Activated B cell treated with CpG ODN at 0.5 μM for 24 hours (primary cell): ENCODE results near the gene ZNF497. TPM values are rescaled to one million over a fixed set of nuclear protein-coding genes. Genes with fewer than 3 reads are reported as not detected.

ENCODE experiments used
- ATAC-seq: fragments of 200-7000 bp; cut with Tn5 transposase; one replicate; pipeline ENCODE4 v1.10.0; 2021; ENCODE audit warnings: low read depth, mild to moderate bottlenecking, moderate library complexity
- CTCF ChIA-PET: fragments of 350-600 bp; sonication (Branson Sonifier 250); formaldehyde crosslinking; loops from one replicate; lab custom pipeline; 2021; ENCODE audit warnings: antibody characterized with exemption; lab: Charles Lee
- POLR2A ChIA-PET: fragments of 350-600 bp; sonication (Branson Sonifier 250); formaldehyde crosslinking; loops from one replicate; lab custom pipeline; 2021; ENCODE audit warnings: antibody characterized with exemption; lab: Charles Lee
- DNase-seq: peaks from one replicate; pipeline ENCODE4 v3.0.0; 2022
- H3K27ac Mint-ChIP-seq: one replicate; pipeline ENCODE4 v1.8.0; 2020; ENCODE audit warnings: mixed read lengths
- H3K27me3 Mint-ChIP-seq: one replicate; pipeline ENCODE4 v1.8.0; 2021; ENCODE audit warnings: mixed read lengths
- H3K36me3 Mint-ChIP-seq: one replicate; pipeline ENCODE4 v1.8.0; 2021; ENCODE audit warnings: low read depth, mixed read lengths
- H3K4me1 Mint-ChIP-seq: one replicate; pipeline ENCODE4 v1.8.0; 2021; ENCODE audit warnings: mixed read lengths
- H3K4me3 Mint-ChIP-seq: one replicate; pipeline ENCODE4 v1.8.0; 2020; ENCODE audit warnings: mild to moderate bottlenecking, mixed read lengths
- H3K9me3 Mint-ChIP-seq: one replicate; pipeline ENCODE4 v1.8.0; 2020; ENCODE audit warnings: mixed read lengths
- intact Hi-C: fragments of 100-400 bp; cut with micrococcal nuclease; formaldehyde crosslinking; loops from one replicate; pipeline ENCODE4 v1.15.1; 2024
- total RNA-seq: library from RNA; stranded (reverse); gene quantifications from 2 replicates; pipeline ENCODE4 v1.2.3, GENCODE V29; 2022
- TF ChIP-seq, protein P1 (sequence below): fragments of 200-600 bp; IDR thresholded peaks from one replicate; pipeline ENCODE4 v1.8.0; 2022; ENCODE audit warnings: antibody characterized with exemption, mild to moderate bottlenecking

ZNF497 gene
- total RNA-seq, 1 donor from 2014 or later = 2.1 TPM

GRCh38 chr19:58393725-58394033, 31.1 kb upstream of the ZNF497 start:
- Mint-ChIP-seq H3K9me3 (no peaks in the 10 kb centered on the region), H3K36me3 (peaks cover 61% of the 10 kb centered on the region), H3K4me3 (no peak overlapping the region), H3K4me1 (peaks cover 21% of the 10 kb centered on the region), H3K27me3 (peaks cover 4% of the 10 kb centered on the region), H3K27ac (no peak overlapping the region)
- TF ChIP-seq, protein P1, sequence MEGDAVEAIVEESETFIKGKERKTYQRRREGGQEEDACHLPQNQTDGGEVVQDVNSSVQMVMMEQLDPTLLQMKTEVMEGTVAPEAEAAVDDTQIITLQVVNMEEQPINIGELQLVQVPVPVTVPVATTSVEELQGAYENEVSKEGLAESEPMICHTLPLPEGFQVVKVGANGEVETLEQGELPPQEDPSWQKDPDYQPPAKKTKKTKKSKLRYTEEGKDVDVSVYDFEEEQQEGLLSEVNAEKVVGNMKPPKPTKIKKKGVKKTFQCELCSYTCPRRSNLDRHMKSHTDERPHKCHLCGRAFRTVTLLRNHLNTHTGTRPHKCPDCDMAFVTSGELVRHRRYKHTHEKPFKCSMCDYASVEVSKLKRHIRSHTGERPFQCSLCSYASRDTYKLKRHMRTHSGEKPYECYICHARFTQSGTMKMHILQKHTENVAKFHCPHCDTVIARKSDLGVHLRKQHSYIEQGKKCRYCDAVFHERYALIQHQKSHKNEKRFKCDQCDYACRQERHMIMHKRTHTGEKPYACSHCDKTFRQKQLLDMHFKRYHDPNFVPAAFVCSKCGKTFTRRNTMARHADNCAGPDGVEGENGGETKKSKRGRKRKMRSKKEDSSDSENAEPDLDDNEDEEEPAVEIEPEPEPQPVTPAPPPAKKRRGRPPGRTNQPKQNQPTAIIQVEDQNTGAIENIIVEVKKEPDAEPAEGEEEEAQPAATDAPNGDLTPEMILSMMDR = no peak
- ChIA-PET CTCF (no interaction called here), POLR2A (no interaction called here)
- DNase-seq (no peak), ATAC-seq (no peak)
- intact Hi-C loops = no loop called here

- peaks cover 67% of the 10 kb centered on the region for H3K36me3 Mint-ChIP-seq
- H3K27ac Mint-ChIP-seq = no peak overlapping the region
- H3K27me3 Mint-ChIP-seq = peaks cover 4% of the 10 kb centered on the region
- TF ChIP-seq, protein P1 = no peak
- ChIA-PET CTCF (no interaction called here), POLR2A (interaction anchor here (0.6 kb wide), 1 partner anchor 181 kb away, joined by 6 read pairs; no protein-coding TSS in a partner anchor)
- DNase-seq = no peak
- no peak overlapping the region for H3K4me3 Mint-ChIP-seq
- intact Hi-C loops = no loop called here
- no peak for ATAC-seq
- H3K4me1 Mint-ChIP-seq = peaks cover 26% of the 10 kb centered on the region
- H3K9me3 Mint-ChIP-seq = no peaks in the 10 kb centered on the region
These were observed 30.6 kb upstream of the ZNF497 start for GRCh38 chr19:58392945-58393724.

- ChIA-PET CTCF (no interaction called here), POLR2A (interaction anchor here (0.6 to 5.0 kb wide), 6 partner anchors 25 to 132 kb away, joined by 4 to 40 read pairs (median 4); partner anchors contain the start of genes ERVK3-1, ZBTB45 and ZNF497)
- ATAC-seq (no peak), DNase-seq (no peak)
- peak overlapping the region; percentile 98 for H3K27ac Mint-ChIP-seq
- H3K9me3 Mint-ChIP-seq = no peaks in the 10 kb centered on the region
- TF ChIP-seq, protein P1 = no peak
- H3K36me3 Mint-ChIP-seq = peaks cover 55% of the 10 kb centered on the region
- intact Hi-C loops = no loop called here
- H3K4me1 Mint-ChIP-seq = peaks cover 43% of the 10 kb centered on the region
- peak overlapping the region; percentile 95 for H3K4me3 Mint-ChIP-seq
- no peaks in the 10 kb centered on the region for H3K27me3 Mint-ChIP-seq
These were observed 25.6 kb upstream of the ZNF497 start for GRCh38 chr19:58388175-58388526.

DNA sequence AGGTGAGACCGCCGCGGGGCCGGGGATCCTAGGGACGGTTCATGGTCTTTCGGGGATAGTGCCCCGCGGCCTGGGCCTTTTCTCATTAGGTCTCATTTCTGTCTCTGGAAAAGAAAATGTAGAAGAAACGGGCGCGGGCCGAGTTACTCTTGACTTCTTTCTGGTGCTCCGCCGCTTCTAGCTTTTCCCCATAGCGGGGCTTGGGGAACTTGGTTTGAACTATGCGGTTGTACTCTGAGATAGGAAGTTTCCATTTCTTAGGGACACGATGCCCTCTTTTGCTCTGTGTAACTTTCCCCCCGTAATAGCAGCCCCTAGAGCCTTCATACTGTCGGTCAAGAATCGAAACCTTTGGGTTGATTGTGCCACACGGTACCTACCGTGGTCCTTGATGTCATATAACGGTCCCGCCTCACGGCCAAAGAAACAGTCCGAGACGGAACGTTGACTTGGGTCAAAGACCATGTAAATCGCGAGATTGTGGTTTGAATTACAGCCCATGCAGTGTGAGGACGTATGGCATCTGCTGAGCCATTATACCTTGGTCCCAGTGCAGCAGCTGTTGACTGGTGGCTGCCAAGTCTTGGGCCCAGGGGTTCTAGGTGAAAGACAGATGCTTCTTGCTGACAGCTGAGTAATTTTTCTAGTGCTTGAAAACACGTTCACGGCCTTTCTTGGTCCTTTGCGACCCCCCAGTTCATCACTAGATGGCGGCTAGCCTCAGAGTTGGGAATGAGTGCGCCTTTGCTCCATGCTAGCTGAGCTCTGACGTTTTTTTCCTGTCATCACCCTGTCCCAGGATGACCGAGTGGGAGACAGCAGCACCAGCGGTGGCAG, 25.0 kb upstream of the ZNF497 start:
- DNase-seq = no peak
- peak overlapping the region; percentile 98 for H3K27ac Mint-ChIP-seq
- POLR2A ChIA-PET = interaction anchor here (0.6 to 5.0 kb wide), 12 partner anchors 8 to 386 kb away, joined by 3 to 40 read pairs (median 4); partner anchors contain the start of genes ERVK3-1, RNF225, ZBTB45 and ZNF497

More for the DNA sequence above, 25.0 kb upstream of the ZNF497 start:
- TF ChIP-seq, protein P1 = no peak
- intact Hi-C loops = loop anchor here (1.0 to 2.0 kb wide), 7 partner anchors 14 to 188 kb away; partner anchors contain the start of genes ZNF132, ZNF324, ZNF497 and ZNF584
- peaks cover 49% of the 10 kb centered on the region for H3K36me3 Mint-ChIP-seq
- H3K9me3 Mint-ChIP-seq = no peaks in the 10 kb centered on the region
- no peak for ATAC-seq
- no peaks in the 10 kb centered on the region for H3K27me3 Mint-ChIP-seq
- CTCF ChIA-PET = no interaction called here
- H3K4me1 Mint-ChIP-seq = peaks cover 45% of the 10 kb centered on the region
- H3K4me3 Mint-ChIP-seq = peak overlapping the region; percentile 95
